Activated CD4-positive, alpha-beta T cell treated with anti-CD3 and anti-CD28 coated beads for 1 hour (primary cell): ENCODE results near the gene SHROOM3.
"Not testable (repeated sequence)": the region's sequence is repeated elsewhere in the genome, so short reads cannot be mapped to it uniquely, and the experiment has no call there.

Experiments
- DNase-seq: peaks from one replicate; pipeline ENCODE4 v3.0.0-alpha.2; 2020

SHROOM3 gene

GRCh38 chr4:76600447-76600846 is 165.4 kb downstream of the SHROOM3 start:
- DNase-seq = no peak

- no peak for DNase-seq
Measured at GRCh38 chr4:76601791-76602190, 166.8 kb downstream of the SHROOM3 start.

- DNase-seq = no peak
Measured at GRCh38 chr4:76605099-76605563, 170.1 kb downstream of the SHROOM3 start.

- DNase-seq = no peak
Measured at GRCh38 chr4:76606645-76607265, 171.7 kb downstream of the SHROOM3 start.

- DNase-seq = no peak
Measured at GRCh38 chr4:76607266-76607799, 172.3 kb downstream of the SHROOM3 start.

GRCh38 chr4:76607846-76608245 is 172.8 kb downstream of the SHROOM3 start:
- DNase-seq = no peak

- DNase-seq = not testable (repeated sequence)
Measured at GRCh38 chr4:76608549-76608948, 173.5 kb downstream of the SHROOM3 start.

DNA sequence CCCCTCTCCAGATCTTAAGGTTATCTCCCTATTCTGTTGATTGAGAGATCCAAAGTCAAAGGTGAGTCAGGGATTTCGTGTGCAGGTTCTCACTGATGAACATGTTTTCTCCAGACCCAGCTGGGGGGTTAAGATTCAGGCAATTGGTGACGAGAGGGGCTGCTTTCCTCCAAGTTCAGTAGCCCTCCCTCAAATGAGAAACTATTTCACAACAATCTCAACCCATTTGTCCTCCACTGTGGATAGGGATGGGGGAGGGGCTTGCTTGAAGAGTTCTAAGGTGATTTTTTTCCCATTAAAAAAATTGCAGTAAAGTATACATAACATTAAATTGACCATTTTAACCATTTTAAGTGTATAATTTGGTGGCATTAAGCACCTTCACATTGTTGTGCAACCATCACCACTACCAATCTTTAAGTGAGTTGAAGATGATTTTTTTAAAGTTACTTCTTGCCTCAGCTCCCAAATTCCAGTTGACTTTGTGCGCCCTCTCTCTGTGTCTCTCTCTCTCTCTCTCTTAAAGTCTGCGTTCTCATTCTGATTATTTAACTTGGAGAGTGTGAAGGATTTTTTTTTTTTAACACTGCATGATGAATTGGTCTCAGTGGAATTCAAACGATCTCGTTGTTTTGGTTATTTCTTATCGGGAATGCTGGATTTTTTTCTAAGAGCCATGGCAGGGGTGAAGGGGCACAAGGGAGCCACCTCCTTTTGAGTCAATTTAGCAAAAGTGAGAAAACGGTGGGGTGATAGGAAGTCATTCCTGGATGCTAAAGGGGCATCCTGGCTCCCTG is 175.9 kb downstream of the SHROOM3 start:
- no peak for DNase-seq

DNA sequence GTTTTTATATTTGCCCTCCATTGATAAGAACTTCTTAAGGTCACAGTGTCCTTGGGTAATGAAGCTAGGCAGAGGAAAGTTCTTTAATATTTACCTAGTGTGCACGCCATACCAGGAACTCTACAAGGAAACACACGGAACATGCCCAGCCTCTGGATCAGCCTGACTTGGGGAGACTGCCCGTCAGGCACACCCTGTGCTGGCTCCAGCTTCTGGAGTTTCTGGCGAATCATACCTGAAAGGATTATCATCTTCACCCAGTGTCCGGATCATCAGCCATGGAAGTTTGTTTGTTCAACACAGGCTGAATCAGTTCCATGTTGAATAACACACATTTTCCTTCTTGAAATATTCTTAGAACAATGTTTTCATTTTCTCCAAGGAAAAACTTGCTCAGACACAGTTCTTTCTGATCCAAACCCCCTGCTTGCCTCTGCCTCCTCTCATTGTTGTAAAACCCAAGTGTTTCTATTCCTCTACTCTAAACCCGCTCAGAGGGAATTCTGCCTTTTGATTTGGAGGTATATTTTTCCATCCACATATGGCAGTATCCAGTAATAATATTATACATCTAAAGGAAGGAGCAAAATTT is 176.7 kb downstream of the SHROOM3 start:
- DNase-seq = no peak

DNA sequence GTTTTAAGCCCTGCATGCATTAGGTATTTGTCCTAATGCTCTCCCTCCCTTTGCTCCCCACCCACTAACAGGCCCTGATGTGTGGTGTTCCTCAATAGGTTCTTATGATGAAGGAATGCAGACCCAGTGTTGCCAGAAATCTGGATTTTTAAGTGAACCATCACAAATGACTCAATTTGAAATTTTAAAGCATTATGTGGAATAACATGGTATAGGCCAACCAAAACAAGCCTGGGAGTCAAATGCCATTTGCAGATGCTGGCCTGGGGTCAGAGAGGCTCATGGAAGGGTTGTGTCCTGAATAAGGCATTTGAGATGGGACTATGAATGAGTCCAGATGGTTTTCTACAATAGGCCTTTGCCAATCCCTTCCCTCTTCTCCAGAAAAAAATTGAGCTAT is 179.6 kb downstream of the SHROOM3 start:
- no peak for DNase-seq

DNA sequence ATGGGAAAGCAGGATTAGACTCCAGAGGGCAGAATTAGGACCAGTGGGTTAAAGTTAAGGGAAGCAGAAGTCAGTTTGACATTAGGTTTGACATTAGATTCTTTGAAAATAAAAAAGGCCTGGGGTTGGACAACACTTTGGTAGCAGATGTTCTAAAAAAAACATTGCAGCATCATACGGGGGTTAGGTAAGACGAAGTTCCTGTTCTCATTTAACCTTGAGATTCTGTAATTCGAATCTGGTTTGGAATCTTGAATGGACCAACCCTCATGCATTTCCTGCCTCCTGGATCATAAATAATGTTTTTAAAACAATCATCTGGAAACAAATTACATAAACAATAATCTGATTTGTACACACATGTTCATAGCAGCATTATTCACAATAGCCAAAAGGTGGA is 181.0 kb downstream of the SHROOM3 start:
- no peak for DNase-seq

DNA sequence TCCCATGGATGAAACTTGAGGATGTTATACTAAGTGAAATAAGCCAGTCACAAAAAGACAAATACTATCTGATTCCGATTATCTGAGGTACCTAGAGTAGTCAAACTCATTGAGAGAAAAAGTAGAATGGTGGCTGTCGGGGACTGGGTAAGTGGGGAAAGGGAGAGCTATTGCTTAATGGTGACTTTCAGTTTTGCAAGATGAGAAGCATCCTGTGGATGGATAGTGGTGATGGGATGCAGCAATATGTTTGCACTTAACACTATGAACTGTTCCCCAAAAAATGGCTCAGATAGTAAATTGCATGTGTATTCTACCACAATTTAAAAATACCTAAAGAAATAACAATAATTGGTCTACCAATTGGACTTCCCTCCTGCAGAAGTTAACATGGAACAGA is 181.5 kb downstream of the SHROOM3 start:
- DNase-seq = no peak

DNA sequence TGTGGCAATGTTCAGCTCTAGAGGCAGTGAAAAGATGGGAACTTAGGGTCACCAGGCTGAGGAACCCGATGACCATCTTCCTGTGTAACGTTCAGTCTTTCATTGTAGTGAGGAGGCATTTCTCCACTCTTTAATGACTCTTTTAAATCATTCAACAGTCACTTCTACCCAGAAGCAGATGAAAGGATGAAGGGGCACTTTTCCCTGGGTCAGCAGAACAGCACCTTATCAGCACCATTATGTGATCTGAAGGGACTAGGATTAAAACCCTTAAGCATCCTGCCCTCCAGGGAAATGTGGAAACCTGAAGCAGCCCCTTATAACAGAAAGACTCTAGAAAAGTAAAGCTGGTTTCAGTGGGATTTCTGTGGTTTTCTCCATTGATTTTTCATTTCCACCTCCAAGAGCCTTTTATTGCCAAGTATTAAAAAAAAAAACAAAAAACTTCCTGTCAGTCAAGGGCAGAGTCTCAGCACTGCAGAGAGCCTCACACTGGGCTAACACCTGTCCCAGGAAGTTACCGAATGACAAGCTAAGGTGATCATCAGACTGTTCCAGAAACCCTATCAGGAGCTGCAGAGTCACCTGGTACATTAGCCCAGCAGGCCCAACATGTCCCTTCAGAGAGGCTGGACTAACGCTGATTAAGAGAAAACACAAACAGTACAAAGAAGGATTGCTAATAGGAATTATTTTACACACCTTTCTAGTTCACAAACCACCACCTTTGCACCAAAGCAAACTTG is 185.9 kb downstream of the SHROOM3 start:
- DNase-seq = no peak

DNA sequence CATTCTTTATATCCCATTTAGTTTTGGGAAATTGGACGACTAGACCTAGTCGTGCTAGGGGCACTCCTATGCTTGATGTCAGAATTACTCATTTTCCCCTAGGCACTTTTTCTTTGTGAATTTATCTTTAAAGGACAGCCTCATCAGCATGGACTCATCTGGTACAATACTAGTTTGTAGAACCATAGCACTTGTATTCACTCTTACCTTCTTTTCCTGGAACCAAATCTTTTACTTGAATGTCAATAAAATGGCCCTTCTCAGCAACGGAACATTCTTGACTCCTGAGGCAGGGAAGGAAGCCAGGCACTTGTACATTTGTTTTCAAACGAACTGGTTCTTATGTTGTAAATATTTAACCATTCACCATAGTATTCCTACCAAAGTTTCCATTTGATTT is 187.1 kb downstream of the SHROOM3 start:
- no peak for DNase-seq

DNA sequence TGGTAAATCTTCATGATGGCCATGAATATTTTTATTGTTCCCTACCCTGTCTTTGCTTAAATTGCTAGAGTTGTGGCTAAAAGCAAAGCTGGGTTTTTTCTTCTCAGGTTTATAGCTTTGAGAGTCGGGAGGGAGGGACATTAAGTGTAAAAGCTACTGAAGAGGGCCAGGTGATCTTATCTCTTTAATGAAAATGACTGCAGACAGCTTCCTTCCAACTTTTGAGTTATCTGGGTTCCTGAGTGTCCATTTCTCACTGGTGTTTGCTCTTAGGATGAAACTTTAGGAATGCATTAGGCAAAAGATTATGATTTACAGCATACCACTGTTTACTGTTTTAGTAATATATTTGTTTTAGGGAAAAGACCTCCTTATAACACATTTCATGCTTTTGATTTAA is 187.7 kb downstream of the SHROOM3 start:
- no peak for DNase-seq

GRCh38 chr4:76623217-76624045 is 188.4 kb downstream of the SHROOM3 start:
- no peak for DNase-seq

DNA sequence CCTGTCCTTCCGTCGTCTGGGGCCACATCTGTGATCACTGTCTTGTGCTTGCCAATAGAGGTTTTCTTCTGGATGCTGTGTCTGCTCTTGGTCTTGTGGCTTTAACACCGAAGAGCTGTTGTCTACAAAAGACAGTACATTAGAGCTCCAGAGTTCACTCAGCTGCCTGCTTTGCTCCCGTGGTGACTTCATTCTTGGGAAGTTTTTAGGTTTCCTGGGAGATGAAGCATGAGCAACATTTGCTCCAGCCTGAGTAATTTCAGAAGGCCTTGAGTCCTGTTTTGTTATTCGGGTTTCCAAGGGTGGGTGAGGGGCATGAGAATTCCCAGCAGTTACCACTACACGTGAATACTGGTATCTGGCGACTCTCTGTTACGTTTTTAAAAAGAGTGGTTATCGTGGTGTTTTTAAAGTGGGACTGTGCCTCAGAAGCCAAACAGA is 189.2 kb downstream of the SHROOM3 start:
- DNase-seq = no peak

GRCh38 chr4:76624931-76625715 is 190.1 kb downstream of the SHROOM3 start:
- DNase-seq = no peak

GRCh38 chr4:76626686-76627465 is 191.8 kb downstream of the SHROOM3 start:
- no peak for DNase-seq

- DNase-seq = no peak
Measured at GRCh38 chr4:76628251-76628650, 193.2 kb downstream of the SHROOM3 start.
